Activated CD8-positive, alpha-beta T cell treated with anti-CD3 and anti-CD28 coated beads for 36 hours (primary cell): ENCODE measurements around the gene PAX6. TPM values are rescaled to one million over a fixed set of nuclear protein-coding genes. Genes with fewer than 3 reads are reported as not detected.

Source experiments
- ATAC-seq: fragments of 200-7000 bp; cut with Tn5 transposase; one replicate; pipeline ENCODE4 v1.10.0; 2021; ENCODE audit warnings: mild to moderate bottlenecking, moderate library complexity
- CTCF ChIA-PET: fragments of 350-600 bp; sonication (Branson Sonifier 250); formaldehyde crosslinking; loops from one replicate; lab custom pipeline; 2021; ENCODE audit warnings: antibody characterized with exemption; lab: Charles Lee
- POLR2A ChIA-PET: fragments of 350-600 bp; sonication (Branson Sonifier 250); formaldehyde crosslinking; loops from one replicate; lab custom pipeline; 2021; ENCODE audit warnings: antibody characterized with exemption; lab: Charles Lee
- DNase-seq: peaks from one replicate; pipeline ENCODE4 v3.0.0-alpha.2; 2020
- H3K27ac Mint-ChIP-seq: one replicate; pipeline ENCODE4 v1.8.0; 2021; ENCODE audit warnings: mild to moderate bottlenecking, mixed read lengths
- H3K27me3 Mint-ChIP-seq: one replicate; pipeline ENCODE4 v1.8.0; 2021; ENCODE audit warnings: mixed read lengths
- H3K36me3 Mint-ChIP-seq: one replicate; pipeline ENCODE4 v1.8.0; 2021; ENCODE audit warnings: low read depth, mixed read lengths
- H3K4me1 Mint-ChIP-seq: one replicate; pipeline ENCODE4 v1.8.0; 2021; ENCODE audit warnings: low read depth, mixed read lengths
- H3K4me3 Mint-ChIP-seq: one replicate; pipeline ENCODE4 v1.8.0; 2021; ENCODE audit warnings: mild to moderate bottlenecking, moderate library complexity, mixed read lengths
- H3K9me3 Mint-ChIP-seq: one replicate; pipeline ENCODE4 v1.8.0; 2021; ENCODE audit warnings: mixed read lengths
- intact Hi-C: fragments of 100-400 bp; cut with micrococcal nuclease; formaldehyde crosslinking; loops from one replicate; pipeline ENCODE4 v1.10.0; 2022
- total RNA-seq, 2 experiments: library from RNA; stranded (reverse); gene quantifications; one replicate each; pipeline ENCODE4 v1.2.3, GENCODE V29; 2021
- TF ChIP-seq, protein P1 (sequence below): fragments of 200-600 bp; IDR thresholded peaks from one replicate; pipeline ENCODE4 v1.8.0; 2022; ENCODE audit warnings: antibody characterized with exemption, mild to moderate bottlenecking

The PAX6 gene
- total RNA-seq, 2 experiments from 2014 or later: not detected

DNA sequence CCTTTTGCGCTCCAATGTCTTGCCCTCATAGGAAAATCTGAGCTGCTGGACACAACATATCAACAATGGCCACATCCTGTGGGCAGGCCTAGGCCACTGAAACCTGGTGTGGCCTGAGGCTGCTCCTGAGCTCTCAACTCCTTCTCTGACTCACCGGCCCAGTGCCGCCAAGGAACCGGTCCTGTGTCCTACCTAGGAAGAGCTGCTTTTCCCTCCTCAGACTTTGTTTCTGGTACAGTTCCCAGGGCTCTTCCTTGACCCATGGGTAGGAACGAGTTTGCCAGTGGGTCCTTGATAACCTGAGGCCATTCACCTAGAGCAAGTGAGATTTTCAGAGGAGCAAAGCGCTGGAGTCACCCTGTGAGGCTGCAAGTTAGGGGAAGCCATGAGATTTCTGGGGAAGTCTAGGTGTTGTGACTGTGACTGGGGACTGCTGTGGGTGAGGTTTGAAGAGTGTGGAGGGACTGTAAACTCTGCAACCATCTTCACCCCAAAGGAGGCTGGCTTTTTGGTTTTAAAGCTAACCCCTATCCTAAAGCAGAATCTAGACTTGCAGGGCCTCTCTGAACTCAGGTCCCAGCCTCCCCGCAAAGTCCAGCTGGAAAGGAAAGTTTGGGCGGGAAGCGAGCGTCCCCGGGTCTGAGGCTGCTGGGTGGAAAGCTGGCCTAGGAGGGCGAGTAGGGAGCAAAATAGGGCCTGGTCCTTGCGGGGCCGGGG lies 12.0 kb upstream of the PAX6 start:
- CTCF ChIA-PET: no interaction called here
- H3K4me3 Mint-ChIP-seq: no peak overlapping the region
- TF ChIP-seq, protein P1, sequence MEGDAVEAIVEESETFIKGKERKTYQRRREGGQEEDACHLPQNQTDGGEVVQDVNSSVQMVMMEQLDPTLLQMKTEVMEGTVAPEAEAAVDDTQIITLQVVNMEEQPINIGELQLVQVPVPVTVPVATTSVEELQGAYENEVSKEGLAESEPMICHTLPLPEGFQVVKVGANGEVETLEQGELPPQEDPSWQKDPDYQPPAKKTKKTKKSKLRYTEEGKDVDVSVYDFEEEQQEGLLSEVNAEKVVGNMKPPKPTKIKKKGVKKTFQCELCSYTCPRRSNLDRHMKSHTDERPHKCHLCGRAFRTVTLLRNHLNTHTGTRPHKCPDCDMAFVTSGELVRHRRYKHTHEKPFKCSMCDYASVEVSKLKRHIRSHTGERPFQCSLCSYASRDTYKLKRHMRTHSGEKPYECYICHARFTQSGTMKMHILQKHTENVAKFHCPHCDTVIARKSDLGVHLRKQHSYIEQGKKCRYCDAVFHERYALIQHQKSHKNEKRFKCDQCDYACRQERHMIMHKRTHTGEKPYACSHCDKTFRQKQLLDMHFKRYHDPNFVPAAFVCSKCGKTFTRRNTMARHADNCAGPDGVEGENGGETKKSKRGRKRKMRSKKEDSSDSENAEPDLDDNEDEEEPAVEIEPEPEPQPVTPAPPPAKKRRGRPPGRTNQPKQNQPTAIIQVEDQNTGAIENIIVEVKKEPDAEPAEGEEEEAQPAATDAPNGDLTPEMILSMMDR: no peak
- no peak overlapping the region for H3K27ac Mint-ChIP-seq
- no peaks in the 10 kb centered on the region for H3K36me3 Mint-ChIP-seq
- H3K4me1 Mint-ChIP-seq: peaks cover 14% of the 10 kb centered on the region
- intact Hi-C loops: no loop called here
- peaks cover 81% of the 10 kb centered on the region for H3K27me3 Mint-ChIP-seq
- DNase-seq (no peak), ATAC-seq (no peak)
- H3K9me3 Mint-ChIP-seq: no peaks in the 10 kb centered on the region
- POLR2A ChIA-PET: interaction anchor here (1.0 kb wide), 1 partner anchor 12 kb away, joined by 3 read pairs; the partner anchor contains the start of gene PAX6

DNA sequence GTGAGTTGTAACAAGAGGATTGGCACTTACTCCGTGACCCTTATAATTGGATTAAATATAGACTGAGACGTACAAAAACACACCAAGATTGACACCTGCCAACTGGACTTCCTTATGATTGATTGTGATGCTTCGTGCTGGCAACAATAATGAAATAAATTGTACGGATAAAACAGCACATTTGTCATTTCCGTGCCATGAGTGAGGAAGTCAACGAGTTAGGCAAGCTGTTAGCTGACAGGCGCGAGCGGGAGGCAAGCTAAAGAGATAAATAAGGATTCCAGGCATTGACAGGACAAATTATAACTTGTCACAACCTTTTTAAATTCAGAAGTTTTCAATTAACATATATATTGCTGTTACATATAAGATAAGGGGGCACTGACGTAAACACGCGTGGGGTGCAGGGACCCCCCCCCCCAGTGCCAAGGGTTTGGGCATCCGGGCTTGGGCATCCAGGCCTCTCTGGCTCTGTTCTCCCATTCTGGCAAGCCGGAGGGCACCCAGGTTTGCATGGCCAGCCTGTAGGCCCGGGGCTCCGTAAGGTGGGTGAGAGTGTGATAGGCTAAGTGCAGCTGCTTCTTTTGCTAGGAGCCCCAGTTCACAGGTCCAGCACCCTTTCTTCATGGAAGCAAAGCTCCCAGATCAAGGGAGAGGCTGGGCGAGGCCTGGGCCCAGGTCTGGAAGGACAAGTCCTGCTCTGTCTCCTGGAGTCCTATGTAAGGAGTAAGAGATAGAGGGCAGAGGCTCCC lies 11.2 kb upstream of the PAX6 start:
- peaks cover 77% of the 10 kb centered on the region for H3K27me3 Mint-ChIP-seq

DNA sequence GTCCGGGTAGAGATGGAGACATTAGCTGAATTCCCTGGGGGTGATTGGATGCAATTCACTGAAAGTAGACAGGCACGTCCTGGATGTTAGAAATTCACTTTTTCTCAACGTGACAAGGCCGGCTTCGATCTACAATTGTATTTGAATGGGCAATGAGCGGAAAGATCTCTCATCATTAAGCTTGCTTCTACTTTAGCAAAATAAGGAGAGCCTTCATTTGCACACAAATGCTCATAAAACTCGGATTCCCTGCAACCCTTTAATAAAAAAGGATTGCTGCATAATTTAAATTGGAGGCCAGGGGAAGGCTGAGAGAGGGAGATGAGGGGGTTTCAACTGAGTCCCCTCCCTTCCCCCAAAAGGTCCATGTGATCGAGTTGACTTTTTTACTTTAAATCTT lies 10.6 kb upstream of the PAX6 start:
- Mint-ChIP-seq H3K27me3 (peaks cover 78% of the 10 kb centered on the region), H3K4me3 (no peak overlapping the region), H3K9me3 (no peaks in the 10 kb centered on the region), H3K4me1 (peaks cover 11% of the 10 kb centered on the region), H3K36me3 (no peaks in the 10 kb centered on the region), H3K27ac (no peak overlapping the region)
- DNase-seq (no peak), ATAC-seq (no peak)
- POLR2A ChIA-PET: interaction anchor here (0.7 to 1.2 kb wide), 2 partner anchors 16 to 904 kb away, joined by 3 to 4 read pairs; no protein-coding TSS in a partner anchor
- intact Hi-C loops: no loop called here
- CTCF ChIA-PET: no interaction called here
- TF ChIP-seq, protein P1: no peak

More for the DNA sequence above, 11.2 kb upstream of the PAX6 start:
- ATAC-seq: no peak
- H3K4me3 Mint-ChIP-seq: no peak overlapping the region
- DNase-seq: no peak
- H3K36me3 Mint-ChIP-seq: no peaks in the 10 kb centered on the region
- ChIA-PET POLR2A (interaction anchor here (0.7 kb wide), 1 partner anchor 905 kb away, joined by 3 read pairs; no protein-coding TSS in a partner anchor), CTCF (no interaction called here)
- no peaks in the 10 kb centered on the region for H3K9me3 Mint-ChIP-seq
- TF ChIP-seq, protein P1: no peak
- intact Hi-C loops: no loop called here
- H3K27ac Mint-ChIP-seq: no peak overlapping the region
- H3K4me1 Mint-ChIP-seq: peaks cover 10% of the 10 kb centered on the region

DNA sequence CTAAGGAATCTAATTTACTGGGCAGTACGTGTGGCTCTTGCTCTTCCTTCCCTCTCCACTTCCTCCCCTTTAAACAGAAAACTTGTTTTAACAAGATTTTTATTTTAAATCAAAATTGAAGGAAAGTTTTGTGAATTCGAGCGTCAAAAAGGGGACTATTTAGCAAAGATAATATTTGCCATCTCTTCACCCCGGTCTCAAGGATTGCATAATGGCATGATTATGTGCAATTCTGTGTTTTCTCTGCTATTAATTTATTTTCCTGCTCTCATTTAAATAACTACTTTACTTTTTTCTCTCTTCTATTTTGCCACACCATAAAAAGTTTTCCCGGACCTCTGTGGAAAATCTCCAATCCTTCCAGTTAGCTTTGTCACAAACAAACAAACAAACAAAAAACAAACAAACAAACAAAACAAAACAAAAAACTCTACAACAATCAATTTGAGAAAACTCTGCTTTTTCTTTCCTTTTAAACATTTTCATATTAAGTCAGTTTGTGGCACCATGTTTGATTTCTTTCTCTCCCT lies 10.2 kb upstream of the PAX6 start:
- ChIA-PET CTCF (no interaction called here), POLR2A (interaction anchor here (1.2 kb wide), 1 partner anchor 16 kb away, joined by 4 read pairs; no protein-coding TSS in a partner anchor)
- Mint-ChIP-seq H3K4me1 (peaks cover 10% of the 10 kb centered on the region), H3K27ac (no peak overlapping the region), H3K36me3 (no peaks in the 10 kb centered on the region), H3K27me3 (peaks cover 75% of the 10 kb centered on the region), H3K4me3 (no peak overlapping the region), H3K9me3 (no peaks in the 10 kb centered on the region)
- DNase-seq (no peak), ATAC-seq (no peak)
- TF ChIP-seq, protein P1: no peak
- intact Hi-C loops: no loop called here
